Adrenal gland (tissue), 12 donors: ENCODE measurements around the gene FBXO2. TPM values are rescaled to one million over a fixed set of nuclear protein-coding genes. Genes with fewer than 3 reads are reported as not detected.

Source experiments
- DNase-seq, 7 donors: peaks; one replicate each; pipeline ENCODE4 v3.0.0-alpha.2; 2019 to 2020
- H3K27ac ChIP-seq, 5 donors: fragments of 200-600 bp; sonication (generic) in 4 of 5; 1 replicate in 3 of 5; 2 replicates in 2 of 5; pipeline versions ENCODE4 v1.5.1 to v1.8.0; 2016 to 2020; ENCODE audit warnings: mild to moderate bottlenecking in 1 of 5
- H3K27me3 ChIP-seq: fragments of 200-600 bp; 2 replicates; pipeline ENCODE4 v1.8.0; 2021
- H3K36me3 ChIP-seq, 2 donors: fragments of 200-600 bp; replicated peaks in 1 of 2; 1 replicate in 1 of 2; 2 replicates in 1 of 2; pipeline versions ENCODE4 v1.5.1 to v1.8.0; 2018 to 2022
- H3K4me1 ChIP-seq, 2 donors: fragments of 200-600 bp; replicated peaks in 1 of 2; 1 replicate in 1 of 2; 2 replicates in 1 of 2; pipeline versions ENCODE4 v1.5.1 to v1.8.0; 2018 to 2021
- H3K4me3 ChIP-seq, 4 donors: fragments of 200-600 bp; sonication (generic) in 3 of 4; one replicate each; pipeline ENCODE4 v1.5.1; 2016 to 2018
- H3K9me3 ChIP-seq, 3 donors: fragments of 200-600 bp; sonication (generic) in 1 of 3; replicated peaks in 1 of 3; 1 replicate in 2 of 3; 2 replicates in 1 of 3; pipeline versions ENCODE4 v1.5.1 to v1.8.0; 2016 to 2021
- POLR2A ChIP-seq, 2 donors: fragments of 450-650 bp; IDR thresholded peaks; one replicate each; pipeline ENCODE4 v1.6.1; 2017; ENCODE audit warnings: antibody characterized with exemption in 2 of 2, mild to moderate bottlenecking in 2 of 2, moderate library complexity in 1 of 2
- WGBS, 4 donors: extraction: QIAGEN DNeasy Blood & Tissue Kit in 2 of 4; methylation state at CpG; one replicate each; pipeline versions ENCODE4 v1.1.5 to v1.1.7; 2013 to 2017; 5-methylcytosine and 5-hydroxymethylcytosine counted together
- intact Hi-C, 2 donors: fragments of 100-400 bp; cut with DNase I; formaldehyde crosslinking; loops; one replicate each; pipeline versions ENCODE4 v1.14.1 to v1.15.0; 2022 to 2023
- polyA plus RNA-seq, 3 donors: library from polyadenylated mRNA; stranded (reverse); fragments of 200-250 nt in 2 of 3; fragments of 350-450 nt in 1 of 3; fragmentation: Illumina TruSeq in 1 of 3; extraction: RNeasy Lipid Tissue Mini Kit (QIAGEN cat#74804) in 1 of 3; gene quantifications; one replicate each; pipeline ENCODE4 v1.2.3, GENCODE V29; 2013 to 2014
- total RNA-seq, 9 donors: library from RNA; depleted of rRNA in 4 of 9; stranded (reverse); fragments of >200 nt in 4 of 9; fragments of 120-200 nt in 1 of 9; fragmentation: NEBNext Ultra II Directional in 1 of 9; extraction: Animal tissue kit (Norgen Biotek cat#: 25700) in 1 of 9; gene quantifications; one replicate each; pipeline versions ENCODE4 v1.1.0 to v1.2.4, GENCODE V29; 2013 to 2023
- TF ChIP-seq, protein P1 (sequence below), 6 experiments: fragments of 450-650 bp in 4 of 6; fragments of 200-600 bp in 2 of 6; sonication (generic) in 1 of 6; IDR thresholded peaks; 1 replicate in 5 of 6; 2 replicates in 1 of 6; pipeline versions ENCODE4 v1.5.1 to v1.8.0; 2016 to 2021; ENCODE audit warnings: antibody characterized with exemption in 6 of 6, mild to moderate bottlenecking in 2 of 6, moderate library complexity in 1 of 6
- donor health status: healthy with polysubstance abuse.
- donor health status: Bipolar disorder and iron deficiency.
- donor health status: DM: yes; HTN: yes; CAD: no.
- donor health status: DM: no; HTN: no; CAD: no.
- donor health status: DM: no; HTN: no; CAD: no.
- donor health status: DM: yes; HTN: yes; CAD: no.

The FBXO2 gene
- total and polyA plus RNA-seq, 12 donors = 2.5 to 86.6 (median 30.2) TPM

DNA sequence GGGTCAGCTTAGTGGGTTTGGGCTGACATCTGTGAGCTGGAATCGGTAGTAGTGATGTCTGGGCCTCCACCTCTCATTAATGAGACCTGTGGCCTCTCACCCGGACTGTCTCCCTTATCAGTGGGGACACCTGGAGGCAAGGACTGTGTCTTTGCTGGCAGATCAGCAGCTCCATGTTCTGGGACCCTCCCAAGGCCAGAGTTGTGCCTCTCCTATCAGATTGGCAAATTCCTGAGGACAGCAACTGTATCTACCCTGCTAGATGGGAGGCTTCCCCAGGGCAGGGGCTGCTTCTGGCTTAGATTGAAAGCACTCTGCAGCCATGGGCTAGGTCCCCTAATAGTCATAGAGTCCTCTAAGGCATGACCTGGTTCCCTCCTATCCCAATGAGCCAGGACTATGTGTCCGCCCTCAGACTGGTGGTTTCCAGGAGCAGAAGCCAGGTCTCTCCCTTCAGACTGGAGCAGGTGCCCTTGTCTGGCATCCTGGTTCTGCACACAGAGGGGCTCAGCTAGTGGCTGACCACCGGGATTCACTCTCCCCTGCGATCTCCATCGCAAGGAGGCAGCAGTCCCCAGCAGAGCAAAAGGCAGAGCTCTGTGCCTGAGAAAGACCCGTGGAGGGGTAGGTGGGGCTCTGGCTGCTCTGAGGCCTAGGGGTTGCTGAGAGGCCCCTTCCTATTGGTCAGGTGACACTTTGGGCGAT lies 43.1 kb upstream of the FBXO2 start:
- H3K27me3 ChIP-seq = peaks cover 18% of the 10 kb centered on the region
- peaks cover 0 to 7% of the 10 kb centered on the region in 2 donors for H3K4me1 ChIP-seq
- WGBS, 4 donors = 44 to 80% (median 77%) methylated on average over 1 to 8 of the region's 8 CpGs
- no peaks in the 10 kb centered on the region for H3K36me3 ChIP-seq
- intact Hi-C loops = no loop called here
- no peak overlapping the region for H3K27ac ChIP-seq
- H3K9me3 ChIP-seq = no peaks in the 10 kb centered on the region
- no peak for DNase-seq
- TF ChIP-seq, protein P1, sequence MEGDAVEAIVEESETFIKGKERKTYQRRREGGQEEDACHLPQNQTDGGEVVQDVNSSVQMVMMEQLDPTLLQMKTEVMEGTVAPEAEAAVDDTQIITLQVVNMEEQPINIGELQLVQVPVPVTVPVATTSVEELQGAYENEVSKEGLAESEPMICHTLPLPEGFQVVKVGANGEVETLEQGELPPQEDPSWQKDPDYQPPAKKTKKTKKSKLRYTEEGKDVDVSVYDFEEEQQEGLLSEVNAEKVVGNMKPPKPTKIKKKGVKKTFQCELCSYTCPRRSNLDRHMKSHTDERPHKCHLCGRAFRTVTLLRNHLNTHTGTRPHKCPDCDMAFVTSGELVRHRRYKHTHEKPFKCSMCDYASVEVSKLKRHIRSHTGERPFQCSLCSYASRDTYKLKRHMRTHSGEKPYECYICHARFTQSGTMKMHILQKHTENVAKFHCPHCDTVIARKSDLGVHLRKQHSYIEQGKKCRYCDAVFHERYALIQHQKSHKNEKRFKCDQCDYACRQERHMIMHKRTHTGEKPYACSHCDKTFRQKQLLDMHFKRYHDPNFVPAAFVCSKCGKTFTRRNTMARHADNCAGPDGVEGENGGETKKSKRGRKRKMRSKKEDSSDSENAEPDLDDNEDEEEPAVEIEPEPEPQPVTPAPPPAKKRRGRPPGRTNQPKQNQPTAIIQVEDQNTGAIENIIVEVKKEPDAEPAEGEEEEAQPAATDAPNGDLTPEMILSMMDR (IDR thresholded peaks at IDR 0.05) = no peak
- H3K4me3 ChIP-seq = no peak overlapping the region

- Histone ChIP-seq H3K36me3 (no peaks in the 10 kb centered on the region), H3K4me1 (peaks cover 0 to 9% of the 10 kb centered on the region in 2 donors), H3K4me3 (no peak overlapping the region), H3K27me3 (peaks cover 29% of the 10 kb centered on the region), H3K27ac (no peak overlapping the region), H3K9me3 (no peaks in the 10 kb centered on the region)
- DNase-seq = no peak
- 76 to 89% (median 81%) methylated on average over 6 of the region's 6 CpGs for WGBS, 4 donors
- TF ChIP-seq, protein P1 (IDR thresholded peaks at IDR 0.05) = no peak
- no peak for TF ChIP-seq POLR2A (IDR thresholded peaks at IDR 0.05)
- intact Hi-C loops = no loop called here
Measured at GRCh38 chr1:11695861-11696260, 41.6 kb upstream of the FBXO2 start.

DNA sequence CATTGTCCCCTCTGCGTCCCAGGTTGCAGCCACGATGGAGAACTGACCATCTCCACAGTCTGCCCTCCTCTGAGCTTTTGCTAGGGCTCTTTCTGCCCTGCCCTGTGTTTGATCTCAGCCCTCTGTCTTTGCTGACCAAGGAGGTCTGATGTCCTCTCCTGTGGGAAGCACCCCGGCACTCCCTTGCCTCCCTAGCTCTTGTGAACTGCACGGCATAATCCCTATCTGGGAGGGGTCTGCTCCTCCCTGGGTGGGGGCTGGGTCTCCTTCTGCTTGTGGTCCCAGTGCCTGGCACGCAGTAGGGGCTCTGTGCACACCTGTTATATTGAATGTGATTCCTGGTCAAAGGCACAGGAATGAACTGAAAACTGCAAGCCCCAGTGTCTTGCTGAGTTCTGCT lies 39.7 kb upstream of the FBXO2 start:
- H3K27ac ChIP-seq = no peak overlapping the region

GRCh38 chr1:11693024-11693590 lies 38.9 kb upstream of the FBXO2 start:
- peak; percentile 50 to 79 (median 79) for DNase-seq
- Histone ChIP-seq H3K4me1 (peaks cover 0 to 13% of the 10 kb centered on the region in 2 donors), H3K36me3 (no peaks in the 10 kb centered on the region), H3K27ac (no peak overlapping the region), H3K4me3 (no peak overlapping the region), H3K9me3 (no peaks in the 10 kb centered on the region), H3K27me3 (peaks cover 43% of the 10 kb centered on the region)
- TF ChIP-seq, protein P1 (IDR thresholded peaks at IDR 0.05) = no peak
- no peak for TF ChIP-seq POLR2A (IDR thresholded peaks at IDR 0.05)
- 6 to 15% (median 8%) methylated on average over 5 to 6 of the region's 6 CpGs for WGBS, 4 donors
- intact Hi-C loops = no loop called here

More for the DNA sequence above, 39.7 kb upstream of the FBXO2 start:
- peaks cover 38% of the 10 kb centered on the region for H3K27me3 ChIP-seq
- WGBS, 4 donors = 65 to 79% (median 71%) methylated on average over 4 to 5 of the region's 5 CpGs
- peaks cover 0 to 13% of the 10 kb centered on the region in 2 donors for H3K4me1 ChIP-seq
- DNase-seq = no peak
- no peaks in the 10 kb centered on the region for H3K36me3 ChIP-seq
- H3K4me3 ChIP-seq = no peak overlapping the region
- TF ChIP-seq, protein P1 (IDR thresholded peaks at IDR 0.05) = no peak
- no peak for TF ChIP-seq POLR2A (IDR thresholded peaks at IDR 0.05)
- H3K9me3 ChIP-seq = no peaks in the 10 kb centered on the region
- intact Hi-C loops = no loop called here
